CD4-positive, alpha-beta memory T cell (primary cell): ENCODE data around the gene GRID2. TPM values are rescaled to one million over a fixed set of nuclear protein-coding genes. Genes with fewer than 3 reads are reported as not detected.
"Not testable (repeated sequence)": the region's sequence is repeated elsewhere in the genome, so short reads cannot be mapped to it uniquely, and the experiment has no call there.

ENCODE experiments used
- CTCF ChIA-PET: fragments of 350-600 bp; sonication (Branson Sonifier 250); formaldehyde crosslinking; loops from one replicate; lab custom pipeline; 2021; ENCODE audit warnings: inconsistent platforms; ENCODE audit not compliant: partially characterized antibody; lab: Charles Lee
- POLR2A ChIA-PET: fragments of 350-600 bp; sonication (Branson Sonifier 250); formaldehyde crosslinking; loops from one replicate; lab custom pipeline; 2021; ENCODE audit not compliant: partially characterized antibody; lab: Charles Lee
- DNase-seq, 5 donors: peaks; one replicate each; pipeline versions ENCODE4 v3.0.0 to v3.0.0-alpha.2; 2020 to 2022; ENCODE audit warnings: mixed read lengths in 1 of 5
- H3K27ac ChIP-seq: one replicate; pipeline ENCODE4 v1.7.0; 2013; ENCODE audit warnings: low read depth, low read length
- H3K27me3 ChIP-seq: 2 replicates; pipeline ENCODE4 v1.7.0; 2013; ENCODE audit warnings: mild to moderate bottlenecking, low read length, moderate library complexity; ENCODE audit not compliant: insufficient read depth
- H3K36me3 ChIP-seq: 2 replicates; pipeline ENCODE4 v1.7.0; 2013; ENCODE audit warnings: mild to moderate bottlenecking, low read length, moderate library complexity; ENCODE audit not compliant: insufficient read depth
- H3K4me1 ChIP-seq: 2 replicates; pipeline ENCODE4 v1.7.0; 2013; ENCODE audit warnings: mild to moderate bottlenecking, low read length, moderate library complexity; ENCODE audit not compliant: insufficient read depth
- H3K4me3 ChIP-seq, 2 donors: one replicate each; pipeline ENCODE4 v1.7.0; 2013; ENCODE audit warnings: low read length in 2 of 2, mild to moderate bottlenecking in 1 of 2
- H3K9me3 ChIP-seq, 2 donors: one replicate each; pipeline ENCODE4 v1.7.0; 2013; ENCODE audit warnings: low read length in 2 of 2, control low read depth in 1 of 2; ENCODE audit not compliant: control insufficient read depth in 1 of 2
- H3K27ac Mint-ChIP-seq, 7 donors: one replicate each; pipeline ENCODE4 v1.8.0; 2020 to 2021; ENCODE audit warnings: mixed read lengths in 7 of 7, mild to moderate bottlenecking in 6 of 7, inconsistent platforms in 3 of 7, moderate library complexity in 3 of 7
- H3K27me3 Mint-ChIP-seq, 2 donors: one replicate each; pipeline ENCODE4 v1.8.0; 2020 to 2021; ENCODE audit warnings: mixed read lengths in 2 of 2
- H3K36me3 Mint-ChIP-seq, 2 donors: one replicate each; pipeline ENCODE4 v1.8.0; 2020 to 2021; ENCODE audit warnings: mixed read lengths in 2 of 2, inconsistent platforms in 1 of 2, mild to moderate bottlenecking in 1 of 2
- H3K4me1 Mint-ChIP-seq, 4 donors: one replicate each; pipeline ENCODE4 v1.8.0; 2020 to 2021; ENCODE audit warnings: mixed read lengths in 4 of 4, mild to moderate bottlenecking in 1 of 4
- H3K4me3 Mint-ChIP-seq, 8 donors: one replicate each; pipeline ENCODE4 v1.8.0; 2020 to 2021; ENCODE audit warnings: mixed read lengths in 8 of 8, mild to moderate bottlenecking in 7 of 8, moderate library complexity in 6 of 8, inconsistent platforms in 3 of 8
- H3K9me3 Mint-ChIP-seq, 8 donors: one replicate each; pipeline ENCODE4 v1.8.0; 2020 to 2021; ENCODE audit warnings: mixed read lengths in 8 of 8, mild to moderate bottlenecking in 5 of 8, inconsistent platforms in 3 of 8, moderate library complexity in 1 of 8
- intact Hi-C: fragments of 100-400 bp; cut with micrococcal nuclease; formaldehyde crosslinking; loops from one replicate; pipeline ENCODE4 v1.15.1; 2023
- polyA plus RNA-seq, 2 donors: library from polyadenylated mRNA; unstranded; fragments of 300-500 nt; fragmentation: Illumina TruSeq; gene quantifications; one replicate each; pipeline ENCODE4 v1.2.3, GENCODE V29; 2021
- total RNA-seq, 2 experiments: library from RNA; stranded (reverse); gene quantifications; one replicate each; pipeline ENCODE4 v1.2.3, GENCODE V29; 2021

GRID2 gene
- total and polyA plus RNA-seq, 4 experiments from 2014 or later = not detected

DNA sequence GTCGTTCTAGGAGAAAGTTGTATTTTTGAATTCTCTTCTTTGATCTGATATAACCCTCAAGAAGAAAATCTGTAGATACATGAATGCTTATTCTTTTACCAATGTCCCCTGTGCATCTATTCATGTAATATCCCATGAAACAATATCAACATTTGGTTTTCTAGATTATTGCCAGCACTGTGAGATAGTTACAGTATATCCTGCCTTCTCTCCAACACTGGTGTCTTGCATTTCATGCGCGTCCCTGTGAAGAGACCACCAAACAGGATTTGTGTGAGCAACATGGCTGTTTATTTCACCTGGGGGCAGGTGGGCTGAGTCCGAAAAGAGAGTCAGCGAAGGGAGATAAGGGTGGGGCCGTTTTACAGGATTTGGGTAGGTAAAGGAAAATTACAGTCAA lies 135.0 kb downstream of the GRID2 start:
- H3K36me3 Mint-ChIP-seq, DNase-seq, H3K4me3 ChIP-seq, intact Hi-C loops, POLR2A ChIA-PET, CTCF ChIA-PET, H3K4me1 Mint-ChIP-seq, H3K9me3 ChIP-seq, H3K27me3 ChIP-seq, H3K36me3 ChIP-seq, H3K27ac Mint-ChIP-seq, H3K27ac ChIP-seq, H3K27me3 Mint-ChIP-seq, H3K4me3 Mint-ChIP-seq, H3K4me1 ChIP-seq: not testable (repeated sequence)
- H3K9me3 Mint-ChIP-seq = peaks cover 0 to 16% (median 6%) of the 10 kb centered on the region in 8 donors

GRCh38 chr4:92442131-92442530 lies 138.4 kb downstream of the GRID2 start:
- H3K27me3 Mint-ChIP-seq, CTCF ChIA-PET, intact Hi-C loops: not testable (repeated sequence)

DNA sequence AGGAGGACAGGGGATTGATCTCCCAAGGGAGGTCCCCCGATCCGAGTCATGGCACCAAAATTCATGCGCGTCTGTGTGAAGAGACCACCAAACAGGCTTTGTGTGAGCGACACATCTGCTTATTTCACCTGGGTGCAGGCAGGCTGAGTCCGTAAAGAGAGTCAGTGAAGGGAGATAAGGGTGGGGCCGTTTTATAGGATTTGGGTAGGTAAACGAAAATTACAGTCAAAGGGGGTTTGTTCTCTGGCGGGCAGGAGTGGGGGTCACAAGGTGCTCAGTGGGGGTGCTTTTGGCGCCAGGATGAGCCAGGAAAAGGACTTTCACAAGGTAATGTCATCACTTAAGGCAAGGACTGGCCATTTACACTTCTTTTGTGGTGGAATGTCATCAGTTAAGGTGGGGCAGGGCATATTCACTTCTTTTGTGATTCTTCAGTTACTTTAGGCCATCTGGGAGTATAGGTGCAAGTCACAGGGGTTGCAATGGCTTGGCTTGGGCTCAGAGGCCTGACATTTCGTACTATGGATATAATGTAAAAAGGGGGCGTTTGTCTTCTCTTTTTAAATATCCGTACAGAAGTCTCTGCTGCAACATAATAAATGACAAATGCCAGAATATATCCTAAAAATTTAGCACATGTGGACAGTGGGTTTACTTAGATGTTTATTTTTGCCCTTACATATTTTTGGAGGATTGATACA lies 140.5 kb downstream of the GRID2 start:
- H3K4me1 Mint-ChIP-seq, H3K27me3 Mint-ChIP-seq, H3K36me3 ChIP-seq, H3K9me3 ChIP-seq, H3K27me3 ChIP-seq, H3K4me3 ChIP-seq, H3K4me3 Mint-ChIP-seq, CTCF ChIA-PET, H3K4me1 ChIP-seq, DNase-seq, H3K27ac ChIP-seq, H3K36me3 Mint-ChIP-seq, intact Hi-C loops, POLR2A ChIA-PET: not testable (repeated sequence)
- Mint-ChIP-seq H3K9me3 (peaks cover 0 to 20% (median 8%) of the 10 kb centered on the region in 8 donors), H3K27ac (peak overlapping the region in 1 of 7 donors; percentile 55)

More at GRCh38 chr4:92442131-92442530, 138.4 kb downstream of the GRID2 start:
- H3K27ac ChIP-seq, H3K4me3 ChIP-seq, H3K4me3 Mint-ChIP-seq, H3K4me1 ChIP-seq, DNase-seq, H3K27ac Mint-ChIP-seq, H3K4me1 Mint-ChIP-seq, H3K36me3 Mint-ChIP-seq, H3K36me3 ChIP-seq, H3K27me3 ChIP-seq, POLR2A ChIA-PET, H3K9me3 ChIP-seq: not testable (repeated sequence)
- peaks cover 0 to 20% (median 11%) of the 10 kb centered on the region in 8 donors for H3K9me3 Mint-ChIP-seq

DNA sequence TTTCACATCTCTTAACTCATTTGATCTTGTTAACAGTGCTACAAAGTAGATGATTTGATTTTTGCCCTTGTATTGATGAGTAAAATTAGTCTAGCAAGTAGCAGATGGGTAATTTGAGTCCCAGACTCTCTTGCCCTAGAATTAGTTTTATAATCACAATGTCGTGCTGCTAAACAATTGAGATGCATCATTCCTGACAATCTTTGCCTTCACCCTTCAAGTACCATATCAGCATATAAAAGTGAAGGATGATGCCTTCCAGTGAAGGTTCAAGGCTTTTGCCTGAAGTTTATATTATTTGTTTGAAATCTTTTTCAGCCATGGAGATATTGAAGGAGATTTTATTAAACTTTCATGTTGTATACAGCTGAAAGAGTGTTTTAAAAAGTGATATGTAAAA lies 141.4 kb downstream of the GRID2 start:
- intact Hi-C loops = no loop called here
- Histone ChIP-seq H3K27ac (no peak overlapping the region), H3K4me3 (no peak overlapping the region), H3K27me3 (no peaks in the 10 kb centered on the region), H3K4me1 (no peaks in the 10 kb centered on the region), H3K9me3 (no peaks in the 10 kb centered on the region), H3K36me3 (no peaks in the 10 kb centered on the region)
- ChIA-PET CTCF (no interaction called here), POLR2A (no interaction called here)
- Mint-ChIP-seq H3K4me3 (no peak overlapping the region), H3K27ac (no peak overlapping the region), H3K9me3 (peaks cover 0 to 20% (median 8%) of the 10 kb centered on the region in 8 donors), H3K4me1 (no peaks in the 10 kb centered on the region), H3K27me3 (no peaks in the 10 kb centered on the region), H3K36me3 (no peaks in the 10 kb centered on the region)
- DNase-seq = no peak

DNA sequence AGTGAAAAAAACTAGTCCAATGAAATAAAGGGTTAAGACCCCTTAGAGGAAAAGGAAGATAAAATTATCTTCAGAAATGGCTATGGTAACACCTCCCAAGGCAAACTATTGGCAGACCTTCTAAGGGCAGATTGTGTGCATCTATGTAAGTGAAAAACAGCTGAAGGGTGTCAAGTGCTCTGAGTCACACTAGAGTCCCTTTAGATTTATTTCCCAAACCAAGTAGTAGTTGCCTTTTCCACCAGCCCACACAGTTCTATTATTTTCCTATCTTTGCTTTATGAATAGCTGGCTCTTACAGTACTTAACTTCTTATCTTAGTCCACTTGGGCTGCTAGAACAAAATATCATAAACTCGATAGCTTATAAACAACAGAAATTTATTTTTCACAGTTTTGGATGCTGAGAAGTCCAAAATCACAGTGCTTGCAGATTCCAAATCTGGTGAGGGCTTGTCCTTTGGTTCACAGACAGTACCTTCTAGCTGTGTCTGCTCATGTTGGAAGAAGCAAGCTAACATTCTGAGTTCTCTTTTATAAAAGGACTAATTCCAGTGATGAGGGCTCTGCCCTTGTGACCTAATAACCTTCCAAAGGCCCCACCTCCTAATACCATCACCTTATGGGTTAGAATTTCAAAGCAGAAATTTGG lies 143.6 kb downstream of the GRID2 start:
- no peak overlapping the region for H3K27ac Mint-ChIP-seq
- POLR2A ChIA-PET = no interaction called here
- no peak overlapping the region for H3K27ac ChIP-seq

DNA sequence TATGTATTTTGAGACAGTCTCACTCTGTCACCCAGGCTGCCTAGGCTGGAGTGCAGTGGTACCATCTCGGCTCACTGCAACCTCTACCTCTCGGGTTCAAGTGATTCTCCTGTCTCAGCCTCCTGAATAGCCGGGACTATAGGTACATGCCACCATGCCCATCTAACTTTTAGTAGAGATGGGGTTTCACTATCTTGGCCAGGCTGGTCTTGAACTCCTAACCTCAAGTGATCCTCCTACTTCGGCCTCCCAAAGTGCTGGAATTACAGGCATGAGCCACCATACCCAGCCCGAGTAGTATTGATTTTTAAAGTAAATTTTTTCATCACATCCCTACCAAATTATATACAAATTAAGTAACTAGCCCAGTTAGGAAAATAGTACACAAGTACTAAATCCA lies 144.4 kb downstream of the GRID2 start:
- H3K36me3 ChIP-seq, H3K27ac Mint-ChIP-seq, H3K27me3 ChIP-seq, H3K27me3 Mint-ChIP-seq, H3K4me1 ChIP-seq, H3K4me3 Mint-ChIP-seq, CTCF ChIA-PET, H3K4me3 ChIP-seq, POLR2A ChIA-PET, intact Hi-C loops, H3K4me1 Mint-ChIP-seq, H3K36me3 Mint-ChIP-seq, H3K27ac ChIP-seq, DNase-seq, H3K9me3 ChIP-seq: not testable (repeated sequence)
- peaks cover 0 to 14% (median 5%) of the 10 kb centered on the region in 8 donors for H3K9me3 Mint-ChIP-seq

More for the DNA sequence above, 143.6 kb downstream of the GRID2 start:
- Mint-ChIP-seq H3K36me3 (no peaks in the 10 kb centered on the region), H3K9me3 (peaks cover 0 to 14% (median 6%) of the 10 kb centered on the region in 8 donors), H3K4me1 (no peaks in the 10 kb centered on the region), H3K27me3 (no peaks in the 10 kb centered on the region), H3K4me3 (no peak overlapping the region)
- Histone ChIP-seq H3K27me3 (no peaks in the 10 kb centered on the region), H3K4me1 (no peaks in the 10 kb centered on the region), H3K4me3 (no peak overlapping the region), H3K9me3 (no peaks in the 10 kb centered on the region), H3K36me3 (no peaks in the 10 kb centered on the region)
- CTCF ChIA-PET = no interaction called here
- intact Hi-C loops = no loop called here
- no peak for DNase-seq

GRCh38 chr4:92450694-92451093 lies 146.9 kb downstream of the GRID2 start:
- intact Hi-C loops = no loop called here
- ChIA-PET CTCF (no interaction called here), POLR2A (no interaction called here)
- Mint-ChIP-seq H3K9me3 (peaks cover 0 to 7% (median 3%) of the 10 kb centered on the region in 8 donors), H3K27me3 (no peaks in the 10 kb centered on the region), H3K36me3 (no peaks in the 10 kb centered on the region), H3K27ac (no peak overlapping the region), H3K4me1 (no peaks in the 10 kb centered on the region), H3K4me3 (no peak overlapping the region)
- Histone ChIP-seq H3K27me3 (no peaks in the 10 kb centered on the region), H3K36me3 (no peaks in the 10 kb centered on the region), H3K27ac (no peak overlapping the region), H3K4me1 (no peaks in the 10 kb centered on the region), H3K4me3 (no peak overlapping the region), H3K9me3 (no peaks in the 10 kb centered on the region)
- DNase-seq = no peak
